RPMI7951 (cell line): ENCODE results near the gene NPL. TPM values are rescaled to one million over a fixed set of nuclear protein-coding genes. Genes with fewer than 3 reads are reported as not detected.

Experiments
- DNase-seq: peaks from one replicate; pipeline ENCODE4 v3.0.0-alpha.2; 2012; ENCODE audit warnings: low read depth
- total RNA-seq: library from RNA; depleted of rRNA; stranded (reverse); fragments of >200 nt; shearing (Covaris generic); gene quantifications from 2 replicates; pipeline ENCODE4 v1.2.3, GENCODE V29; 2014

NPL gene
- total RNA-seq, 1 experiment from 2014 or later, result 2.6 TPM

DNA sequence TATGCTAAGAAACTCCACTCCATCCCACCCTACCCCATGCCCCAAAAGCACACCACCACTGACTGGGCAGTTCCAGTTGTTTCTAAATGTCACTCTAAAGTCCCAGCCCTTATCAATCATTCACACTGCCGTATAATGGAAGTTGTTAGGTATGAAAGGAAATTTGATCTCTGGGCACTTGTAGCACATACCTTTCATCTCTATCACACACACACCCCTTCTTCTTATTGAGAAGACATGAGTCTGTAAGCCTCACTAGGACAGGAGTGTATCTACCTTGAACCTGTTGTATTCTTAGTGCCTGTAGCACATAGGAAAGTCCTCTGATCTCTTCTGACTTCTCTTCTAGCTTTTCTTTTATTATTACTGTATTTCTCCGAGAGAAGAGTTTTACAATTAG is 27.3 kb downstream of the NPL start:
- DNase-seq, result no peak

DNA sequence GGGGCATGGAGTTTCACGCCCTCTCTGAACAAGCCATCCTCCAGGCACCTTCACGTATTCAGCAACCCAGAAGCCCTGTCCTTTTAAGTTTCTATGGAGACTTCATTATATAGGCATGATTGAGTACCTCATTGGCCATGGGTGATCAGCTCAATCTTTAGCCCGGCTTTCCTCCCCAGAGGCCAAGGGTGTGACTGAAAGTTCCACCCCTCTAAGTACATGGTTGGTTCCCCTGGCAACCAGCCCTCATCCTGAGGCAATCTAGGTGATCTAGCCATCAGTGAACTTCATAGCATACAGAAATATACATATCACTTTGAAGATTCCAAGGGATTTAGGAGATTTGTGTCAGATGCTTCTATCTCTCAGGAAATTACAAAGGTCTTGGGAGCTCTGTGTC is 28.2 kb downstream of the NPL start:
- no peak for DNase-seq

DNA sequence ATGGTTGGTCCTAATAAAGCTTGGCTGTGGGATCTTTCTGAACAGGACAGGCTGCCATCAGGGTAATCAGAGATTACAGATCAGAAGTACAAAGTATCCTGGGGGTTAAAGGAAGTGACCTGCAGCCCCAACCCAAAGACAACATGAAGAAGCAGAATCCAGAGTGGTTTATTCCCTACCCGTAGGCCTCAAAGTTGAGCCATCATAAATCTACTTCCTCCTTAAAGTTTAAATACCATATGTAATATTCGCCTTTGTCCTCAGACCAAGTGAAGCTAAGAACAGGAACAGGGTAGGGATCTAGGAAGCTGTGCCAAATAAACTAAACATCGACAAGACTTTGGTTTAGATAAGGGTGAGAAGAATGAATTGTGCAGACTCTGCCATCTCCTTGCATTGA is 33.6 kb downstream of the NPL start:
- DNase-seq, result no peak

DNA sequence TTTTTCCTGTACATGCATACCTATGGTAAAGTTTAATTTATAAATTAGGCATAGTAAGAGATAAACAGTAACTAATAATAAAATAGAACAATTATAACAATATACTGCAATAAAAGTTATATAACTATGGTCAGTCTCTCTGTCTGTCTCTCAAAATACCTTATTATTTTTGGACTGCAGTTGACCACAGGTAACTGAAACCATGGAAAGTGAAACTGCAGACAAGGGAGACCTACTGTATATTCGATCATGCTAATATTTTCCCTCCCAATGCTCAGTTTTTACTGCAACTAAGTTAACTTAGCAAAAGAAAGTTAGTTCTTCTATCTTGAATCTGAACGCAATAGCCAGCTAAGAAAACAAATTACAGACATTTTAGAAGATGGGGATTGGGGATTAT is 37.3 kb downstream of the NPL start:
- DNase-seq, result no peak

DNA sequence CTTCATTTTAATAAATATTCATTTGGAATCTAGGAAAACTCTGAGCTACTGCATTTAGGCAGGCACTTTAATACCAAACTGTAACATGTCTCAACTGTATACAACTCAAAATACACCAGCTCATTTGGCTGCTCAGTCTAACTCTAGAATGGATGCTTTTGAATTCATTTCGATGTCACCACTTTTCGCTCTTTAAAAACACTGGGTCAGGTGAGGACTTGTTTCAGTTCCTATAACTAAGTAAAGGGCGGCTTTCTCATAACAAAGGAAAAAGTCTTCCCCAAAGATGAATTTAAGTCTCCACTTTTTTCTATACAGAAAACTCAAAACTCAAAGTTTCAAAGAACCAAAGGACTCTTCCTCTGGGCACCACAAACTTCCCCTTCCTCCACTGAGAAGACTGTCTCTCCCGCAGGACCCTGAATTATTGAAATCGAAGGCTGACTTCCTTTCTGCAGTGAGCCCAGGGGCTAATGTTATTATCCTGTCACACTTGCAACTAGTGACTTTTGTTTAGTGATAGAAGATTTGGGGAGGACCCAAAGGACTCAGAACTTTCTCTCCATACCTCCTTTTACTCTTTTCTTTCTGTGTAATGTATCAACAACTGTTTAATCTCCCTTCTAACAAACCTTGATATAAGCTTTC is 39.8 kb downstream of the NPL start:
- DNase-seq, result no peak

DNA sequence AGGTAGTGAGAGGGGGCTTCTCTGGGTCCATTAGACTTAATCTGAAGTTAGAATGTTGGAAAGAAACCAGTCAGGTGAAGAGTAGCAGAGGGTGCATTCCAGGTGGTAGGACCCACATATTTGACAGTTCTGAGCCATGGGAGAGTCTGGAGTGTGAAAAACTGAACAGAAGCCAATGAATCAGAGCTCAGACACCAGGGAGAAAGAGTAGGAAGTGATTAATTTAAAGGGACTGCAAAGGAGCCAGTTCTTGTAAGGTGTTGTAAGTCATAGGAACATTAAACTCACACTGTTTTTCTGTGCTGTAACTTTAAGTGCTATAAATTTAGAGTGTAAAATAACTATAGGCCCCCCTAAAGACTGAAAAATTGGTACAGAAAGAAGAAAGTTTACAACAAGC is 43.7 kb downstream of the NPL start:
- peak; percentile 18 for DNase-seq

DNA sequence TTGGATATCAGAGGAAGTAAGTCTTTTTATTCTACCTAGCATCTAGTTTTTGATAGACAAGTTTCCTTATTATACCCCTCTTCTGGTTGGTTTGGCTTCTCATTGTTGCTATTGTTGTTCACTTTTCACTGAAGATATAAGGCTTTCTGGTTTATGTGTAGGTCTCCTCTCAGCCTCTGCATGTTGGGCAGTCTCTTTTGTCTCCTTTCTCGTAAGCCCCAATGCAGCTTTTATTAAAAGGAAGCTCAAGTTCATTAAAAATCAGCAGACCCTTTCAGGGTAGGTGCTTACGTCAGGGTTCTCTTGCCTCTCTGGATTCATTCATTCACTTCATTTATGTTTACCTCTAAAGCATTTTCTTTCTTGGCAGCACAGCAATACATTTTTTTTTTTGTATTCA is 44.8 kb downstream of the NPL start:
- no peak for DNase-seq

DNA sequence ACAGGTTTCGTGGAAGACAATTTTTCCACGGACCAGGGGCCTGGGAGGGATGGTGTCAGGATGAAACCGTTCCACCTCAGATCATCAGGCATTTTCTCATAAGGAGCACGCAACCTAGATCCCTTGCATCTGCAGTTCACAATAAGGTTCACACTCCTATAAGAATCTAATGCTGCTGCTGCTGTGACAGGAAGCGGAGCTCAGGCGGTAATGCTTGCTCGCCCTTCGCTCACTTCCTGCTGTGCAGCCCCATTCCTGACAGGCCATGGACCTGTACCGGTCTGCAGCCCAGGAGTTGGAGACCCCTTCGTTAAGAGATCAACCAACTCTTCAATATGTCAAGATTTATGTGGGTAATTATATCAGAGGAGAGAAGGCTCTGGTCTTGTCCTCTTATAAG is 46.2 kb downstream of the NPL start:
- no peak for DNase-seq

DNA sequence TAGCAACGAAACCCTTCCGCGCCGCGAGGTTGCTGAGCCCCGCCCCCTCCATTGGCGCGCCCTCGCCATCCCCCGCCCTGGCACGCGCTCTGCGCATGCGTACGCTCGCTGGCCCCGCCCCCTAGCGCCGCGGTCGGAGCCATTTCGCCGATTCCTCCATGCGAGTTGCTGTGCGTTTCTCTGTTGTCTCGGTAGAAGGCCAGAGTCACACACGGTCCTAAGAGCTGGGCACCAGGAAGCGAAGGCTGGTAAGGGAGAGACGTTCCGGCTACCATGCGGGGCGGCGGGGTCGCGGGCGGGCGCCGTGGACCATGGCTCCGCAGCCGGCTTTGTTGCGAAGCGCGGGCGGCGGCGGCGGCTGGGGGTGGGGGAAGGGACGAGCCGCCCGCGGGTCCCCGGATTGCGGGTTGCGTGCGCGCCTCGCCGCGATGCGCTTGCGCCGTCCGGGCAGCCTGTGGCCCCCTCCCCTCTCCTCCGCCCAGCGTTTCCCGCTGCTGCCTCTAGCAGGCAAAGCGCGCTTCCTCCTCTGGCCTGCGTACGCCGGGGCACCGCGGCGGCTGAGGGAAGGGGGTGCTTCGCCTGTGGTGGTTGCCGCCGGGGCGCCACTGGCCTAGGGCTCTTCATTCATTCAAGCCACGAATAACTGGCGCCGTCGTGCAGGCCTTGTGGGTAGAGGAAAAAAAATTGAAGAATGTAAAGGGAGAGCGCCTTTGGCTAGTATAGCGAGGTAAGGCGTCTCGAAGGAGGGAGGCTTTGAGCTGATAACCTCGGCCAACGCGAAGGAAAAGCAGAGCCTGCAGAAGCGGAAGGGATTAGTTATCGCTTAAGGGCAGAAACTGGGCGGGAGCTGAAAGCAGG is 49.9 kb downstream of the NPL start, which contains the start of gene DHX9:
TSS of gene DHX9 (plus strand) at position 139 of the 858 bp plus-strand sequence. CDS start 3,220 bp downstream, outside the sequence.
- DNase-seq, result peak; percentile 81

DNA sequence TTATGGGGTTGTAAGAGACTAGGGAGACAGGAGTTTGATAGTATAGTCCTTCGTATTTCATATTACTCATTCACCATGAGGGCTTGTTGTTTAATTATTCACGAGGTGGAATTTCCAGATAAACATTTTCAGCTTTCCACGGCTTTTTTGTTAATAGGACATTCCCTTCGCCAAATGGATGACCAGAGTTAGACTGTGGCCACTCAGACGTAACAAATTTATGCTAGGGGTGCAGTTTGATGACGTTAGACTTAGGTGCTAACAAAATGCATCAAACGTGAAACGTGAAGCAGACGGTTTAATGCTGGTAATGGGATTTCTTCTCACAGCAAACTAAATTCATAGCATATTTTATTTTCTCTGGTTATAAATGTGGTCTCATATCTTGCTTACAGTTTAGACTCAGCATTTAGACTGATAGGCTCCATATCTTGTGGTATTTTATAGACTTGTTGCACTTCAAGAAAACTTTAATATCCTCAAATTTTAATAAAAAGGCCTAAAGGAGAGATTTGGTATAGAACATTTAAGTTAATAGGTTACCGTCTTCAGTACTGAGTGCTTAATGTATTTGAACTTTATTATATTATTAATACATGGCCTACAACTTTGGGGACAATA is 51.9 kb downstream of the NPL start:
- peak; percentile 26 for DNase-seq

DNA sequence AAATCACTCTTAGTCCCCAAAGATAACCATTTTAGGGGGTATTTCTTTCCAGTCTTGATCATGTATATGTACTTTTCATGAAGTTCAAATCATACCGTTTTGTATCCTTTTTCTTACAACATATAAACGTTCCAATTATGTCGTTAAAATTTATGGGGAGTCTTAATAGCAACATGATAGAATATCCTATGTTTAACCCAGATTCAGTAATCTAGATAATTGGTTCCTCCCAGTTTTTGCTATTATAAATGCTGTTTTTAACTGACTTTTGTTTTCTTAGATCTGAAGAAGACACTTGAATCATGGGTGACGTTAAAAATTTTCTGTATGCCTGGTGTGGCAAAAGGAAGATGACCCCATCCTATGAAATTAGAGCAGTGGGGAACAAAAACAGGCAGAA is 52.7 kb downstream of the NPL start:
- no peak for DNase-seq

DNA sequence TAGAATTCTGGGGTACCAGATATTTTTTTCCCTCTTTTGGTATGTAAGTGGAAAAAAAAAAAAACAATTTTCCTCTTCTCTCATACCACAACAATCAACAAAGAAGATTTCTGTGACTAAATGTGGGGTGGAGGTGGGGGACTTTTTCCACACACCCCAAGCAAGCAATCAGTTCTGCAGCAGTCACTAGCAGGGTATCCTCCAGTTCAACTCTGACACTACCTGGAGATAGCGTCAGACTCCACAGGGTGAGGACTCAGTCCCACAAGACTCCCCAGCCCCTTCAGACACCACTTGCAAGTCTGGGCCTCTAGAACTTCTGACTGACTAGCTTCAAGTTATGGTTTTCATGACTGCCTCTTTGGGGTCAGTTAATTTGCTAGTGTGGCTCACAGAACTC is 55.8 kb downstream of the NPL start:
- no peak for DNase-seq

DNA sequence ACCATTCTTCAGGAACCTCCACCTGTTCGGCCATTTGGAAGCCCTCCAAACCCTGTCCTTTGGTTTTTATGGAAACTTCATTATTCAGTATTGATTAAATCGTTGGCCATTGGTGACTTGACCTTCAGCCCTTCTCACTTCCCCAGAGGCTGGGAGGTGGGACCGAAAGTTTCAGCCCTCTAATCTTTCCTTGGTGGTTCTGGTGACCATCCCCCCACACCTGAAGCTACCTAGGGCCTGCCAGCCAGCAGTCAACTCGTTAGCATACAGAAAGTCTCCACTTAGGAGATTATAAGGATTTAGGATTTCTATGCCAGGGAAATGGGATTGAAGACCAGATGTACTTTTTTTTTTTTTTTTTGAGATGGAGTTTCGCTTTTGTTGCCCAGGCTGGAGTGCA is 56.3 kb downstream of the NPL start:
- DNase-seq, result no peak

DNA sequence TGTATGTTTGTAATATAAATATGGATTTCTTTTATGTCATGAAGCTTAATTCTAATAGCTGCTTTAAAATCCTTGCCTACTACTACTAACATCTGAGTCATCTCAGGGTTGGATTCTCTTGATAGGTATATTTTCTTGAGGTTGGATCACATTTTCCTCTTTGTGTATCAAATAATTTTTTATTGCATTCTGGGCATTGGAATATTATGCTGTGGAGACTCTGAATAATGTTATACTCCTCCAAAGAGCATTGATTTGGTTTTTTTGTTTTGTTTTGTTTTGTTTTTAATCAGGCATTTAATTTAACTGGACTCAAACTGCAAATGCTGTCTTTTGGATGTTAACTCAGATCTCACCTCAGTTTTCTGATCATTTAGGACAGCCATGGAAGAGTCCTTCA is 57.5 kb downstream of the NPL start:
- no peak for DNase-seq

DNA sequence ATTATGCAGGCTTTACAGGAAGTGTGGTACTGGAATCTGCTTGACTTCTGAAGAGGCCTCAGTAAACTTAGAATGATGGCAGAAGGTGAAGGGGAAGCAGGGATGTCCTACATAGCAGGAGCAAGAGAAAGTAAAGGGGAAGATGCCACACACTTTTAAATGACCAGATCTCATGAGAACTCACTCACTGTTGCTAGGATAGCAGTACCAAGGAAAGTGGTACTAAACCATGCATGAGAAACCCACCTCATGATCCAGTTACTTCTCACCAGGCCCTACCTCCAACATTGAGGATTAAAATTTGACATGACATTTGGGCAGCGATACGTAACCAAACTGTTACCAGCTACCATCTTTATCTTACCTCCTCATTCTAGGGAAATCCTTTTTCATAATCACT is 59.2 kb downstream of the NPL start:
- no peak for DNase-seq

DNA sequence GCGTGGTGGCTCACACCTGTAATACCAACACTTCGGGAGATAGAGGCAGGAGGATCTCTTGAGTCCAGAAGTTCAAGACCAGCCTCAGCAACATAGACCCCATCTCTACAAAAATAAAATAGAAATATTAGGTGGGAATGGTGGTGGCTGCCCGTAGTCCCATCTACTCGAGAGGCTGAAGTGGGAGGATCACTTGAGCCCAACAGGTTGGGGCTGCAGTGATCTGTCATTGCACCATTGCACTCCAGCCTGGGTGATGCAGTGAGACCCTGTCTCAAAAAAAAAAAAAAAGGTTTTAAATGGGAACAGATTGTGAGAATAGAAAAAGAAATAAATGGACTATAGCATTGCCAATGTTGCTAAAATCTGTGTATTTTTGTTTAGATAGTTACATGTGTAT is 60.7 kb downstream of the NPL start:
- DNase-seq, result no peak

DNA sequence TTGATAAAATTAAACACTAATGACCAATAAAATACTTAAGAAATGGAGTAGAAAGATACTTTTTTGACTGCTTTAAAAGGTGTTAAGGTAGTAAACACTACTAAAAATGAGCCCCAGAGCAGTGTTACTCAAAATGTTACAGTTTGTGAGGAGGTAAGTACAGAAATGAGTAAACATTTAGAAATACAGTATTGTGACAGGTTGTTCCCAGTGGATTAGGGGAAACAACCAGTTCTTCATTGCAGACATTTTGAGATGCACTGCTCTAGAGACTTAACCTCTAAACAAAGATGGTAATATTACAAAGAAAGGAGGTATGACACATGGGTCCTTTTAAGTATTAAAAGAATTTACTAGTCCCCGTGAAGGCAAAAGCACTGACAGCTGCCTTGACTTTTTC is 62.3 kb downstream of the NPL start:
- DNase-seq, result no peak

DNA sequence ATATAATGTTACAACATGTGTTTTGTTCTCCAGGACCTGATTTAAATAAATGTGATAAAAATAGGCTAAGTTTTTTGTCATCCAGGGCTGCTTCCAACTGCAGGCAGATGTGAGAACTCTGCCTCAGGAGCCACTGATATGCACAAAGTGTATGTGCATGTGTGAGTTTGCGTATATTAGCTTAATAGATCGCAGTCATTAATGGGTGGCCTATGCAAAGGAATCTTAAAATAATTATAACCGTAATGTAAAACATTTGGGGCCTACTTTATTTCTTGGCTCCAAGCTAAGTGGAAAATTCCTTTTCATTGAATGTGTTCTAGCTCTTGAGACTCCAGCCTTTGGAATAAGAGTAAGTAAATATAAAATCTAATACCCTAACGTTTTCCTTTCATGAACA is 66.3 kb downstream of the NPL start:
- no peak for DNase-seq

DNA sequence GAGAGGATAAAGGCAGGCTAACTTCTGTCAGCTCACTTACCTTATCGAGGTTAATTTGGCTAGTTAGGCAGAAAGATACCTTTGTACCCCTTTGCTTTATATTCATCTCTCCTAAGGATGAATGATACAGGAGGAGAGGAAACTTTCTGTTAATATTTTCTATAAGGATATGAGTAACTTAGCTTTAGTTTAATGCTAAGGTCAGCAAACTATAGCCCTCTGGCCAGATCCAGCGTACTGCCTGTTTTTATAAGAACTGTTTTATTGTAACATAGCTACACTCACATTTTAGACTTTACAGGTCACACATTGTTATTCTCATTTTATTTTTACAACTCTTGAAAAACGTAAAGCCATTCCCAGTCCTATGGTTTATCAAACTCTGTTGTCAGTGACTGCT is 67.6 kb downstream of the NPL start:
- DNase-seq, result no peak

DNA sequence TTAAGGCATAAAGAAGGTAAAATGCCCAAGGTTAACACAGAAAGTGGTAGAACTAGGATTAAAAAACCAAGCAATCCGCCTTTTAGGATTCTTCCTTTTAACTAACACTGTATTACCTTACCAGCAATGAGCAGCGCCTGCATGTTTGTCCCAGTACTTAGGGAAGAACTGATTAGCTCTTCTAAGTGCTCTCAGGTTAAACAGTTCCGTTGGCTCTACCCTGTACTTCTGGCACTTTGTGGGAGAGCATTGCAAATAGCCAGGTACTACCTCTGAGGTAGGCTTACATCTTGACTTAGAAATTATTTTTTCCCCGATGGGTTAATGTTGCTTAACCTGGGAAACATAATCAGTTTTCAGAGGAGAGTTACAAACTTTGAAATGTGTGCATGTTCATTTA is 71.1 kb downstream of the NPL start:
- no peak for DNase-seq

DNA sequence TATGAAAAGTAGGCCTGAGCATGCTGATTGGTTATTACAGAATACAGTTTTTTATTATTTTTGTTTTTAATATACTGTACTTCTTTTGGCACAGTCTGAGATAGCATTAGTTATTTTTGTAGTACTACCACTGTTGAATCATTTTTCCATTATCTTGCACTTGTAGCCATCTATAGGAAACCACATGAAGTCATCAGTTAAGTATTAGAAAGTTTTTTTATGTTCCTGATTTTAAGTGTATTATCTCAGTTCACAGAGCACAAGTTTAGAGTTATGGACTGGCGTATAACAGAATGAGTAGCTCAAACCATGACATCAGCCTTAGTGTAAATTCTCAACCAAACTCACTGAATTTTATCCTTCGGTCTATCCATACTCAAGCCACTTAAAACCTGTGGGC is 72.4 kb downstream of the NPL start:
- DNase-seq, result no peak

DNA sequence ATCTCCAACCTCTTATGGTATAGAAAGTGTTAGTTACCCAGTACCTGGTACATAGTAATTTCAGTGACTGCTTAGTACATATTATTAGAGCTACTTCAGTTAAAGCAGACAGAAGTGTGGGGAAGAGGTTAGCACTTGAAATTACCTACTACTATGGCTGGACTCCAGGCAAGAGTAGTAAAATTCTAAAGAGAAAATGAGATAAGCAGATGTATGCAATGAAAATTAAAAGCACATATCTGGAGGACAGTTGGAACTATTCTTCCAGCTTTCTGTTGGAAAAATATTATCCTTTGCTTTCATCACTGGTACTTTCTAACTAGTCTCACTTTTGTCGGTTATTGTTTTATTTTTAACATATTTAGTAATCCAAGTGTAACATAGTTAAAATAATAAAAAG is 73.3 kb downstream of the NPL start:
- DNase-seq, result no peak

DNA sequence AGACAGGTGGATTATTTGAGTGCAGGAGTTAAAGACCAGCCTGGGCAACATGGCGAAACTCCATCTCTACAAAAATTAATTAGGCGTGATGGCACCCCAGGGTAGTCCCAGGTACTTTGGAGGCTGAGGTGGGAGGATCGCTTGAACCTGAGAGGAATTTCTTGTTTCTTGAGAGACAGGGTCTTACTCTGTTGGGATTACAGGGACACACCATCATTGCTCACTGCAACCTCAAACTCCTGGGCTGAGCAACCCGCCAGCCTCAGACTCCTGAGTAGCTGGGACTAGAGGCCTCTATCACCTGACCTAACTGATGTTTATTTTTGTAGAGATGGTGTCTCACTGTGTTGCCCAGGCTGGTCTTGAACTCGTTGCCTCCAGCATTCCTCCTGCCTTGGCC is 74.4 kb downstream of the NPL start:
- no peak for DNase-seq
